Esophagus muscularis mucosa (tissue), 4 donors: Measurements from ENCODE around the gene MYO1G. TPM values are rescaled to one million over a fixed set of nuclear protein-coding genes. Genes with fewer than 3 reads are reported as not detected.

ENCODE experiments used
- DNase-seq: peaks from one replicate; pipeline ENCODE4 v3.0.0-alpha.2; 2017; ENCODE audit errors: extremely low spot score
- H3K27ac ChIP-seq, 4 donors: fragments of 200-600 bp; sonication (generic); replicated peaks in 1 of 4; 1 replicate in 3 of 4; 2 replicates in 1 of 4; pipeline ENCODE4 v1.5.1; 2016 to 2019; ENCODE audit warnings: mild to moderate bottlenecking in 1 of 4
- H3K27me3 ChIP-seq, 4 donors: fragments of 200-600 bp; sonication (generic); one replicate each; pipeline versions ENCODE4 v1.5.1 to v1.6.0; 2016 to 2019
- H3K36me3 ChIP-seq, 4 donors: fragments of 200-600 bp; sonication (generic); one replicate each; pipeline ENCODE4 v1.5.1; 2016 to 2019
- H3K4me1 ChIP-seq, 4 donors: fragments of 200-600 bp; sonication (generic); one replicate each; pipeline ENCODE4 v1.5.1; 2016 to 2019
- H3K4me3 ChIP-seq, 4 donors: fragments of 200-600 bp; sonication (generic); 1 replicate in 2 of 4; 2 replicates in 2 of 4; pipeline ENCODE4 v1.5.1; 2016 to 2019; ENCODE audit warnings: mild to moderate bottlenecking in 4 of 4, moderate library complexity in 1 of 4
- H3K9me3 ChIP-seq, 4 donors: fragments of 200-600 bp; sonication (generic); 1 replicate in 3 of 4; 2 replicates in 1 of 4; pipeline ENCODE4 v1.5.1; 2016 to 2019
- CTCF ChIP-seq, 3 experiments: fragments of 200-600 bp in 2 of 3; fragments of 450-650 bp in 1 of 3; sonication (generic) in 2 of 3; IDR thresholded peaks; one replicate each; pipeline ENCODE4 v1.5.1; 2017 to 2019; ENCODE audit warnings: antibody characterized with exemption in 3 of 3, mild to moderate bottlenecking in 2 of 3, moderate library complexity in 1 of 3
- EP300 ChIP-seq: sonication (generic); formaldehyde crosslinking; IDR thresholded peaks from one replicate; pipeline ENCODE4 v1.6.1; 2017; ENCODE audit warnings: antibody characterized with exemption
- POLR2A ChIP-seq: fragments of 450-650 bp; IDR thresholded peaks from one replicate; pipeline ENCODE4 v1.6.1; 2017; ENCODE audit warnings: antibody characterized with exemption, moderate library complexity, mild to moderate bottlenecking, low read depth
- POLR2AphosphoS5 ChIP-seq, 2 donors: sonication (generic); formaldehyde crosslinking; IDR thresholded peaks; one replicate each; pipeline ENCODE4 v1.6.1; 2017; ENCODE audit warnings: antibody characterized with exemption in 2 of 2
- WGBS: methylation state at CpG from one replicate; pipeline ENCODE4 v1.1.5; 2018; 5-methylcytosine and 5-hydroxymethylcytosine counted together
- intact Hi-C: fragments of 100-400 bp; cut with DNase I; formaldehyde crosslinking; loops from one replicate; pipeline ENCODE4 v1.15.1; 2023
- total RNA-seq, 4 donors: library from RNA; depleted of rRNA; stranded (reverse); fragments of >200 nt; gene quantifications; one replicate each; pipeline versions ENCODE4 v1.1.0 to v1.2.1, GENCODE V29; 2016

Gene MYO1G
- total RNA-seq, 4 donors from 2014 or later: 0.78 to 6.8 (median 3.1) TPM

GRCh38 chr7:44989132-44989531 is 10.3 kb upstream of the MYO1G start:
- 88% methylated on average over 3 of the region's 3 CpGs for WGBS
- DNase-seq: no peak
- intact Hi-C loops: loop anchor here (5.0 to 10.0 kb wide), 2 partner anchors 123 to 404 kb away; partner anchors contain the start of genes TBRG4 and TMED4
- Histone ChIP-seq H3K27ac (no peak overlapping the region), H3K36me3 (peaks cover 3 to 14% (median 10%) of the 10 kb centered on the region in 4 donors), H3K4me1 (peaks cover 13 to 32% (median 29%) of the 10 kb centered on the region in 4 donors), H3K27me3 (no peaks in the 10 kb centered on the region), H3K9me3 (no peaks in the 10 kb centered on the region), H3K4me3 (no peak overlapping the region)
- no peak for TF ChIP-seq EP300
- no peak for TF ChIP-seq POLR2AphosphoS5 (IDR thresholded peaks at IDR 0.05)
- TF ChIP-seq CTCF (IDR thresholded peaks at IDR 0.05): no peak
- TF ChIP-seq POLR2A: no peak

GRCh38 chr7:44988701-44989100 is 9.9 kb upstream of the MYO1G start:
- peaks cover 7 to 18% (median 15%) of the 10 kb centered on the region in 4 donors for H3K36me3 ChIP-seq
- H3K4me1 ChIP-seq: peaks cover 13 to 36% (median 30%) of the 10 kb centered on the region in 4 donors
- no peak overlapping the region for H3K4me3 ChIP-seq
- H3K9me3 ChIP-seq: no peaks in the 10 kb centered on the region
- DNase-seq: no peak
- H3K27ac ChIP-seq: no peak overlapping the region
- no peak for TF ChIP-seq POLR2A
- TF ChIP-seq EP300: no peak
- TF ChIP-seq POLR2AphosphoS5 (IDR thresholded peaks at IDR 0.05): no peak
- TF ChIP-seq CTCF (IDR thresholded peaks at IDR 0.05): no peak
- WGBS: 86% methylated on average over 4 of the region's 4 CpGs
- H3K27me3 ChIP-seq: no peaks in the 10 kb centered on the region
- intact Hi-C loops: loop anchor here (5.0 to 10.0 kb wide), 2 partner anchors 124 to 404 kb away; partner anchors contain the start of genes TBRG4 and TMED4

GRCh38 chr7:44987996-44988395 is 9.2 kb upstream of the MYO1G start:
- 84% methylated on average over 10 of the region's 10 CpGs for WGBS
- H3K4me3 ChIP-seq: no peak overlapping the region
- no peaks in the 10 kb centered on the region for H3K27me3 ChIP-seq
- H3K4me1 ChIP-seq: peaks cover 13 to 37% (median 30%) of the 10 kb centered on the region in 4 donors
- H3K9me3 ChIP-seq: no peaks in the 10 kb centered on the region
- peak overlapping the region in 1 of 4 donors; percentile 93 for H3K27ac ChIP-seq
- peaks cover 14 to 25% (median 22%) of the 10 kb centered on the region in 4 donors for H3K36me3 ChIP-seq
- intact Hi-C loops: loop anchor here (5.0 to 10.0 kb wide), 2 partner anchors 124 to 403 kb away; partner anchors contain the start of genes TBRG4 and TMED4
- no peak for TF ChIP-seq POLR2AphosphoS5 (IDR thresholded peaks at IDR 0.05)
- no peak for TF ChIP-seq POLR2A
- no peak for TF ChIP-seq EP300
- no peak for TF ChIP-seq CTCF (IDR thresholded peaks at IDR 0.05)
- no peak for DNase-seq

- Histone ChIP-seq H3K4me1 (peaks cover 13 to 37% (median 30%) of the 10 kb centered on the region in 4 donors), H3K36me3 (peaks cover 19 to 30% (median 27%) of the 10 kb centered on the region in 4 donors), H3K4me3 (peak overlapping the region; percentile 60 to 69 (median 64)), H3K27me3 (no peaks in the 10 kb centered on the region), H3K27ac (peak overlapping the region in 3 of 4 donors; percentile 93 to 96 (median 94)), H3K9me3 (no peaks in the 10 kb centered on the region)
- no peak for DNase-seq
- TF ChIP-seq CTCF (IDR thresholded peaks at IDR 0.05): no peak
- no peak for TF ChIP-seq EP300
- no peak for TF ChIP-seq POLR2A
- no peak for TF ChIP-seq POLR2AphosphoS5 (IDR thresholded peaks at IDR 0.05)
- WGBS: 95% methylated on average over 7 of the region's 7 CpGs
- intact Hi-C loops: loop anchor here (5.0 to 10.0 kb wide), 2 partner anchors 125 to 403 kb away; partner anchors contain the start of genes TBRG4 and TMED4
Observed at GRCh38 chr7:44987457-44987856, 8.6 kb upstream of the MYO1G start.
